Activated naive CD8-positive, alpha-beta T cell (primary cell): ENCODE results near the gene GSN.

ENCODE experiments used
- H3K27ac Mint-ChIP-seq: one replicate; pipeline ENCODE4 v1.8.0; 2021; ENCODE audit warnings: mixed read lengths
- H3K27me3 Mint-ChIP-seq: one replicate; pipeline ENCODE4 v1.8.0; 2021; ENCODE audit warnings: mixed read lengths
- H3K36me3 Mint-ChIP-seq: one replicate; pipeline ENCODE4 v1.8.0; 2021; ENCODE audit warnings: mixed read lengths
- H3K4me1 Mint-ChIP-seq: one replicate; pipeline ENCODE4 v1.8.0; 2021; ENCODE audit warnings: low read depth, mixed read lengths
- H3K4me3 Mint-ChIP-seq: one replicate; pipeline ENCODE4 v1.8.0; 2021; ENCODE audit warnings: mild to moderate bottlenecking, mixed read lengths
- H3K9me3 Mint-ChIP-seq: one replicate; pipeline ENCODE4 v1.8.0; 2021; ENCODE audit warnings: low read depth, mixed read lengths

The GSN gene

DNA sequence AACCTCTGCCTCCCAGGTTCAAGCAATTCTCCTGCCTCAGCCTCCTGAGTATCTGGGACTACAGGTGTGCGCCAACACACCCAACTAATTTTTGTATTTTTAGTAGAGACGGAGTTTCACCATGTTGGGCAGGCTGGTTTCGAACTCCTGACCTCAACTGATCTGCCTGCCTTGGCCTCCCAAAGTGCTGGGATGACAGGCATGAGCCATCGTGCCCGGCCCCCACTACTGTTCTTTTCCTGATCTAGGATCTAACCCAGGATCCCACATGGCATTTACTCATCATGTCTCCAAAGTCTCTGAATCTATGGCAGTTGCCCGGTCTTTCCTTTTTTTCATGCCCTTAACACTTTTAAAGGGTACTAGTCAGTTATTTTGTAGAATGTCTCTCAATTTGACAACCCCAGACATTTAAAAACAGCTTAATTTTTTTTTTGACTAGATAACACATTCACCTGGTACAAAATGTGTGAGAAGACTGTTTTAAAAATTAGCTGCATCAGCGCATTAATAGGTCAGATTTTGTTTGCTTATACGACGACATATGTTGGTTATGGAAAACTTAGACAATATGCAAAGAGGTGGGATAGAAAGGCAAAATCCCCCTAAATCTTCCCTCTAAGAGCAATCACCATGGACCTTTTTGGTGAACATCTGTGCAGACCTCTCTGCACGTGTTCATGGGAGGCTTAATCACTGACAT, 55.6 kb downstream of the GSN start:
- H3K4me3 Mint-ChIP-seq = no peak overlapping the region
- H3K4me1 Mint-ChIP-seq = peaks cover 7% of the 10 kb centered on the region
- H3K27ac Mint-ChIP-seq = no peak overlapping the region
- H3K36me3 Mint-ChIP-seq = peaks cover 2% of the 10 kb centered on the region
- H3K27me3 Mint-ChIP-seq = no peaks in the 10 kb centered on the region
- no peaks in the 10 kb centered on the region for H3K9me3 Mint-ChIP-seq

DNA sequence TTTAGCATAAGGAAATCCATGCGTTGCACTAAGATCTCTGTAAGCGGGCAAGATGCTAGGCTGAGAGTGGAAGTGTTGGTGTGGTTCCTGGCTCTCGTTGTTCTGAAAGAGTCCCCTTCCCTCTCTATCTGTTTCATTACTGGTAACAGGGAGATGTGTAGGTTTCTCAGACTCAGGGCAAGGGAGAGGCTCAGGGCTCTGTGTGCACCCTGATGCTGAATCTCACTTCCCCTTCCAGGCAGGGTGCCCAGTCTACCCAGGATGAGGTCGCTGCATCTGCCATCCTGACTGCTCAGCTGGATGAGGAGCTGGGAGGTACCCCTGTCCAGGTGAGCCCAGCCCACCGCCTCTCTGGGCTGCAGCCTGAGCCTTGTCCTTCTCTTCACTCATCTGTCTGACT, 56.4 kb downstream of the GSN start:
- peaks cover 7% of the 10 kb centered on the region for H3K4me1 Mint-ChIP-seq
- no peaks in the 10 kb centered on the region for H3K27me3 Mint-ChIP-seq
- peaks cover 2% of the 10 kb centered on the region for H3K36me3 Mint-ChIP-seq
- no peak overlapping the region for H3K27ac Mint-ChIP-seq
- H3K4me3 Mint-ChIP-seq = no peak overlapping the region
- no peaks in the 10 kb centered on the region for H3K9me3 Mint-ChIP-seq

DNA sequence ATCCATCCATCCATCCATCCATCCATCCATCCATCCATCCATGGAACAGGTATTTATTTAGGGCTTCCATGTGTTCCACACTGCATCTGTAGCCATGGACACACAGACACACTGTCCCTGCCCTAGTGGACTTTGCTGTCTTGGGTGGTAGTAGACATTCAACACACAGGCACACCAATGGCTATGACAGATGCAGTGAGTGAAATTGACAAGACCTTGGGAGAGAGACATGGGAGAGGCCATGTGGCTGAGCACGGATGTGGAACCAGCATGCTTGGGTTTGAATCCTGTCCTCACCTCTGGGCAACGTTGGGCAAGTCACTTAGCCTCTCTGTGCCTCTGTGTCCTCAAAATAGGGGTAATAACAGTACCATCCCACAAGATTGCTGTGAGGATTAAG, 56.8 kb downstream of the GSN start:
- Mint-ChIP-seq H3K4me1 (peaks cover 7% of the 10 kb centered on the region), H3K36me3 (peaks cover 2% of the 10 kb centered on the region), H3K4me3 (no peak overlapping the region), H3K9me3 (no peaks in the 10 kb centered on the region), H3K27ac (no peak overlapping the region), H3K27me3 (no peaks in the 10 kb centered on the region)

DNA sequence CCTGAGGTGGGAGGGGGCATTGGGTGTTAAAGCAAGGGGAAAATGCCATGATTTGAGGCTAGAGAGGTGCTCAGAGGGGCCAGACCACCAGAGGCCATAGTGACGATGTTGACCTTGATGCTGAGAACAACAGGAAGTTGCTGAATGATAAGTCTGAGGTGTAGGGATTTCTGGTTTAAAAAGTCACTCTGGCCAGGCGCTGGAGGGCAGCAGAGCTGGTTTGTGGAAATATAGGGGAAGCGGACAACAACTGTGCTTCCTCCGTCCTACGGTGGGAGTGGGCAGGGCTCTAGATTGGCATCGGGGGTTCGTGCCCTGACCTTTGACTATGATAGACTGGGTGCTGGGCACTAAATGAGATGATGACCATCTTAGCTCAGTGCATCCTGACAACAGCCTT, 57.4 kb downstream of the GSN start:
- H3K36me3 Mint-ChIP-seq = peaks cover 2% of the 10 kb centered on the region
- no peaks in the 10 kb centered on the region for H3K27me3 Mint-ChIP-seq
- no peak overlapping the region for H3K27ac Mint-ChIP-seq
- H3K4me1 Mint-ChIP-seq = peaks cover 7% of the 10 kb centered on the region
- no peak overlapping the region for H3K4me3 Mint-ChIP-seq
- no peaks in the 10 kb centered on the region for H3K9me3 Mint-ChIP-seq

DNA sequence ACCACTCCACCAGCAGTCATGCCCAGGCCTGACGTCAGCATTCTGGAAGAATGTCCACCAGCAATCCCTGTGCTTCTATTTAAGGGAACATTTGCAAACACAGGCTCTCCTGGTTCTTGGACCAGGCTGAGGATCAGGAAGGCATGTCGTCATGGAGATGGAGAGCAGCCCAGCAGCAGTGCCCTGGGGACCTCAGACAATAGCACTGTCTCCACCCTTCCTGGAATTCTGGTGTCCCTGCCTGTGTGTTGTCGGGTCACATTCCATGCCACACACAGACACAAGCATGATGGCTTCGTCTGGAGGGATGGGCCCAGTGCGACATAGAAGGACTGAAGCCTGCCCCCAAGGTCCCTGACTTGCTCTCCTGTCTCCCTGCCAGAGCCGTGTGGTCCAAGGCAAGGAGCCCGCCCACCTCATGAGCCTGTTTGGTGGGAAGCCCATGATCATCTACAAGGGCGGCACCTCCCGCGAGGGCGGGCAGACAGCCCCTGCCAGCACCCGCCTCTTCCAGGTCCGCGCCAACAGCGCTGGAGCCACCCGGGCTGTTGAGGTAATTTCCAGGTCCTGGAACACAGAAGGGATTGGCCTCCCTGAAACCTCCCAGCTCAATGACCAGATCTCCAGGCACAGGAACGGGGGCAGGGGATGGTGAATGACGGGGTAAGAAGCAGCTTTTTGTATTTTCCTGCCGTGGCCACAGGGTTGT, 58.3 kb downstream of the GSN start:
- Mint-ChIP-seq H3K4me1 (peaks cover 4% of the 10 kb centered on the region), H3K27ac (no peak overlapping the region), H3K9me3 (no peaks in the 10 kb centered on the region), H3K4me3 (no peak overlapping the region), H3K27me3 (no peaks in the 10 kb centered on the region), H3K36me3 (peaks cover 5% of the 10 kb centered on the region)

DNA sequence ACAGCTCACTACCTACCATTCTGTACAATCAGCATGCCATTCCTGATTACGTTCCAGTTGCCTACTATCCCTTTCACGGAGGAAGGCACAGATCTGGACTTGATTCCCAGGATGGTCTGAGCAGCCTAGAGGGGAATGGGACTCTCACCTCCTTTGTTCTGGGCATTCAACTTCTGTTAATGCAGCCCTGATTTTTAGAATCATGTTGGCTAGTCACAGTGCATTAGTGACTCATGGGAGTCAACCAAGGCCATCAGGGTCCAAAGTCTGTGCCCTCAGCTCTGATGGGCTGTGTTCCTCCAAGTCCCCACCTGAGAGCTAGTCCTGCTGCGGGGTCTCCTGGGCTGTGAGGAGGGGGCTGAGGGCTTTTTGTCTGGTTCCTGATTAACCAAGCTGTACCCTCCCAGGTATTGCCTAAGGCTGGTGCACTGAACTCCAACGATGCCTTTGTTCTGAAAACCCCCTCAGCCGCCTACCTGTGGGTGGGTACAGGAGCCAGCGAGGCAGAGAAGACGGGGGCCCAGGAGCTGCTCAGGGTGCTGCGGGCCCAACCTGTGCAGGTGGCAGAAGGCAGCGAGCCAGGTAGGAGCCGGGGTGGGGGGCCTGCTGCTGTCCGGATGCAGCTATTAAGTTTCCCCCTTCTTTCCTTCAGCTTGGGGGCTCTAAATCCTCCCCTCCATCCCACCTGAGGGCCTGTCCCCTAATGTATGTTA, 59.1 kb downstream of the GSN start:
- H3K4me1 Mint-ChIP-seq = peaks cover 3% of the 10 kb centered on the region
- no peaks in the 10 kb centered on the region for H3K9me3 Mint-ChIP-seq
- no peak overlapping the region for H3K4me3 Mint-ChIP-seq
- peaks cover 4% of the 10 kb centered on the region for H3K36me3 Mint-ChIP-seq
- no peak overlapping the region for H3K27ac Mint-ChIP-seq
- no peaks in the 10 kb centered on the region for H3K27me3 Mint-ChIP-seq

DNA sequence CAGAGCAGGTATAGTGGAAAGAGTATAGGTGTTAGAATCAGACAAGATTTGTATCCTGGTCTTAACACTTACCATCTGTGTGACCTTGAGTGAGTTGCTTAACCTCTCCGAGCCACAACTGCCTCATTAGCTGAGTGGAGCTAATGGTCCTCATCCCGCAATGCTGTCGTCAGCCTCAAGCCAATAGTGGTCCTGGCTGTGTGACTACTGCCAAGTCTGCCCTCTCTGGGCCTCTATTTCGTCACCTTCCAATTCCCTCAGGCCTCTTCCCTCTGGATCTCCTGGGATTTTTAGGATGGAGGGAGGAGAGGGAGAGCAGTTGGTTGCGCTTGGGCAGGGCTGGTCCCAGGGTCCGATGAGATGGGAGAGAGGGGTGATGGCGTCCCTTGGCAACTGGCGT, 60.5 kb downstream of the GSN start:
- Mint-ChIP-seq H3K4me3 (no peak overlapping the region), H3K4me1 (no peaks in the 10 kb centered on the region), H3K36me3 (peaks cover 2% of the 10 kb centered on the region), H3K27ac (no peak overlapping the region), H3K27me3 (no peaks in the 10 kb centered on the region), H3K9me3 (no peaks in the 10 kb centered on the region)

DNA sequence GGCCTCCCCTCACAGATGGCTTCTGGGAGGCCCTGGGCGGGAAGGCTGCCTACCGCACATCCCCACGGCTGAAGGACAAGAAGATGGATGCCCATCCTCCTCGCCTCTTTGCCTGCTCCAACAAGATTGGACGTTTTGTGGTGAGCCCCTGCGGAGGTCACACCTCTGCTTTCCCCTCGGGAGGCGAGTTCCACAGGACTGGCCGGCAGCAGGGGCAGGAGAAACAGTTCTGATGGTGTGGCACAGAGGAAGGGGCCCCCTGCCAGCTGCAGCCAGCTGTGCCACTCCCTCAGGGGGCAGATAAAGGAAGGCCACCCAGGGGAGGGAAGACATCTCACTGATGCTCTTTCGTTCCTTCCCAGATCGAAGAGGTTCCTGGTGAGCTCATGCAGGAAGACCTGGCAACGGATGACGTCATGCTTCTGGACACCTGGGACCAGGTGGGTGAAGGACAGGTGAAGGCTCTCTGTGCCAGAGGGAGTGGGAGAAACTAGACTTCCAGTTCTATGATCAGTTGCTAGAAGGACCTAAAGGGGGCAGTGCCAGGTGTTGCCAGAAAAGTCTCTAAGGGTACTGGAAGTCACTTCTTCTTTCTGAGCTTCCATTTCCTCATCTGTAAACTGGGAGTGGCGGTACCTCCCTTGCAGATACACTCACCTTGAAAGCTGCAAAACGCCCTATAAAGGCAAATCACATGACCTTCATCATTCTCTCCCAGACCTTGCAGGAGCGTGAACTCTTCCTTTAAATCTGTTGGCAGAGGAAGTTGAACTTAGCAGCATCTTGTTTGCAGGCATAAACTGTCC, 61.1 kb downstream of the GSN start:
- no peak overlapping the region for H3K27ac Mint-ChIP-seq
- no peaks in the 10 kb centered on the region for H3K4me1 Mint-ChIP-seq
- no peaks in the 10 kb centered on the region for H3K9me3 Mint-ChIP-seq
- H3K27me3 Mint-ChIP-seq = no peaks in the 10 kb centered on the region
- no peak overlapping the region for H3K4me3 Mint-ChIP-seq
- peaks cover 2% of the 10 kb centered on the region for H3K36me3 Mint-ChIP-seq

DNA sequence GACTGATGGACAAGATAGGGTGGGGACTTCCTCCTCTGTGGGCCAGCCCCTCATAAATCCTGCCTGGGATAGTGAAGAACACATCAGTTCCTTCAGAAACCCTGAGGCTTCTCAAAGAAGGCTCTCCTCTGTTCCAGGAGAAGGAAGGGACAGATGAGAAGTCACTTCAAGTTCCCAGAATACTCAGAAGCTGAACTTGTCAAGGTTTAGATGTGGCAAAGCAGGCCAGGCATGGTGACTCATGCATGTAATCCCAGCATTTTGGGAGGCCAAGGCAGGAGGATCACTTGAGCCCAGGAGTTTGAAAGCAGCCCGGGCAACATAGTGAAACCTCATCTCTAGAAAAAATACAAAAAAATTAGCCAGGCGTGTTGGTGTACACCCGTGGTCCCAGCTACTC, 63.6 kb downstream of the GSN start:
- Mint-ChIP-seq H3K4me3 (no peak overlapping the region), H3K27me3 (no peaks in the 10 kb centered on the region), H3K4me1 (no peaks in the 10 kb centered on the region), H3K27ac (no peak overlapping the region), H3K36me3 (peaks cover 2% of the 10 kb centered on the region), H3K9me3 (no peaks in the 10 kb centered on the region)

DNA sequence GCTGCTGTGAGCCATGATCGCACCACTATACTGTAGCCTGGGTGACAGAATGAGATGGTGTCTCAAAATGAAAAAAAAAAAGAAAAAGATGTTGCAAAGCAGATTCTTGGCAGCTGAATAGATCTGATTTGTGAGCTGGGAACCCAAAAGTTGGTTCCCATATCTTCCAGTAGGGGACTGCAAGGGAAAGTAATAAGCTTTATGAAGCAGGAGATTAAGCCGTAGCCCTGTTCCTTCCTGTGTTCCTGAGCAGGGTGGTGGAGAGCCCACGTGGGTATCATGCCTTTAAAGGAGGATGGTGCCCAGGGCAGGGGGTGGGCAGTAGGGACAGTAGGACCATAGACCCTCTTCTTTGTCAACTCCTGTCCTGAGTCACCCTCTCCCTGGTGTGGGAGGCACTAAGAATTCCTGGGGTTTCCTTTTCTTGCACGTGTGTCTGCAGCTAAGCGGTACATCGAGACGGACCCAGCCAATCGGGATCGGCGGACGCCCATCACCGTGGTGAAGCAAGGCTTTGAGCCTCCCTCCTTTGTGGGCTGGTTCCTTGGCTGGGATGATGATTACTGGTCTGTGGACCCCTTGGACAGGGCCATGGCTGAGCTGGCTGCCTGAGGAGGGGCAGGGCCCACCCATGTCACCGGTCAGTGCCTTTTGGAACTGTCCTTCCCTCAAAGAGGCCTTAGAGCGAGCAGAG, 64.2 kb downstream of the GSN start:
- no peaks in the 10 kb centered on the region for H3K27me3 Mint-ChIP-seq
- H3K4me3 Mint-ChIP-seq = no peak overlapping the region
- no peak overlapping the region for H3K27ac Mint-ChIP-seq
- no peaks in the 10 kb centered on the region for H3K4me1 Mint-ChIP-seq
- peaks cover 2% of the 10 kb centered on the region for H3K36me3 Mint-ChIP-seq
- H3K9me3 Mint-ChIP-seq = no peaks in the 10 kb centered on the region

DNA sequence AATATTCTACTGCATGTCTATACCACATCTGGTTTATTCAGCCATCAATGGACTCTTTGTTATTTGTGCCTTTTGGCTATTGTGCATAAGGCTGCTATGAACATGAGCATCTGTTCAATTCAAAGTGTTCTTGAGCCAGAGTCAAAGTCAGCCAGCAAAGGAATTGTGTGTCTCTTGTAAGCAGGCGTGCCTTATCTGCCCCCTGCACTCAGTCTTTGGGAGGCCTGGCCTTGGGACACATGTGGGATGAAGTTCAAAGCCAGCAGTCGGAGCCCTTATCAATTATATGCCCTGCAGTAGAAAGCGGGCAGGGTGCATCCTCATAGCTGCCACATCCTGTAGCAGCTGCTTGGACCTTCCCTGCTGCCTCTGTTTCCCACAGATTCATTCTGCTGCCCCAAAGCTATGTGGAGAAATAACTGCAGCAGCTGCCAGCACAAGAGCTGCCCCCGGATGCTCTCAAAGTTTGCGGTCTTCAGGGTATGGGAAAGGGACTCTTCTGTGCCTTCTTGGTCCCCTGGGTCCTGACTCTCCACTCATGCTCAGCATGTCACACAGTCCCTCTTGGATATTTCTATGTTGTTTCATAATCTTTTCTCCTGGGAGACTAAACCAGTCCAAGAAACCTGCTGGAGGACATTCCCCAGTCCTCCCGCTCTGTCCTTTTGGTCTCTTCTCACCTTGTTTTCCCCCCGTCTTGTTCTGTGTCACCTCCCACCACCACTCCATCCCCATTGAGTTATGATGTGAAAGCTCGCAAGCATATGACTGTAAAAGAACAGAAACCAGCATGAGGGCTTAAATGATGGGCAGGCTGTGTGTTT, 66.2 kb downstream of the GSN start:
- Mint-ChIP-seq H3K27me3 (no peaks in the 10 kb centered on the region), H3K9me3 (no peaks in the 10 kb centered on the region), H3K4me3 (no peak overlapping the region), H3K4me1 (no peaks in the 10 kb centered on the region), H3K36me3 (peaks cover 9% of the 10 kb centered on the region), H3K27ac (no peak overlapping the region)

DNA sequence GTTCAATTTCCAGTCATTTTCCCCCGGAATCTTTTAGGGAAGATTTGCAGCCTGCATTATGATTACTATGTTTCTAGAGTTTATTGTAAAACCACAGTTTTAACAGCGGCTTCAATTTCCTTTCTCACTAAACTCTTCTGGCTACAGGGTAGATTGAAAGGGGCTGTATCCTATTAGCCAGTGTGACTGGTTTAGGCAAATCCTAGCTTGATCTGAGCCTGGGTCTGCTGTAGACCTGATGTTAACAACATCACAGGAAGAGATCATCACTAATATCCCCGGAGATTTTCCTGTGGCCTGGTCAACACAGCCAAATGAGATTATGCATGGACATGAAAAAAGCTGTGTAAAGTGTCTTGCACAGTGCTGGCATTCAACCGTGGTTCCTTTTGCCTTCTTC, 68.7 kb downstream of the GSN start:
- no peaks in the 10 kb centered on the region for H3K9me3 Mint-ChIP-seq
- H3K4me3 Mint-ChIP-seq = no peak overlapping the region
- no peaks in the 10 kb centered on the region for H3K4me1 Mint-ChIP-seq
- no peak overlapping the region for H3K27ac Mint-ChIP-seq
- H3K27me3 Mint-ChIP-seq = no peaks in the 10 kb centered on the region
- peaks cover 7% of the 10 kb centered on the region for H3K36me3 Mint-ChIP-seq

DNA sequence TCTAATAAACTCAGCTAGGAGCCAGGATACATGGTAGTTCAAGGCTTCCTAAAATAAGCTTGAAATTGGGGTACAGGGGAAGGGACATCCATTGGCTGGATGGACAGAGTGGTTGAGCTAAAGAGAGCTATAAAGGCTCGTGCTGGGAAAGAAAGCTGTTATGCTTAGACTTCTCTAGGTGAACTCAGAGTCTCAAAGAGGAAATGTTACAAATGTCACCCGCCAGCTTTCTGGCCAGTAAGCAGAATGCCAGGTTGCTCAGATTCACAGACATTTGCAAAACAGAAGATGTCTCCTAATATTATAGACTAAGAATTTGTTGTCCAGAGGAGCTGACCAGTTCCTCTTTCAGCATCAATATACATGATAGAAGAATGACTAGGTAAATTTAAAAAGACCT, 71.5 kb downstream of the GSN start:
- no peak overlapping the region for H3K4me3 Mint-ChIP-seq
- H3K4me1 Mint-ChIP-seq = no peaks in the 10 kb centered on the region
- H3K36me3 Mint-ChIP-seq = peaks cover 12% of the 10 kb centered on the region
- no peak overlapping the region for H3K27ac Mint-ChIP-seq
- no peaks in the 10 kb centered on the region for H3K27me3 Mint-ChIP-seq
- H3K9me3 Mint-ChIP-seq = no peaks in the 10 kb centered on the region
